Measurements from ENCODE around the gene AKTIP.

DNA sequence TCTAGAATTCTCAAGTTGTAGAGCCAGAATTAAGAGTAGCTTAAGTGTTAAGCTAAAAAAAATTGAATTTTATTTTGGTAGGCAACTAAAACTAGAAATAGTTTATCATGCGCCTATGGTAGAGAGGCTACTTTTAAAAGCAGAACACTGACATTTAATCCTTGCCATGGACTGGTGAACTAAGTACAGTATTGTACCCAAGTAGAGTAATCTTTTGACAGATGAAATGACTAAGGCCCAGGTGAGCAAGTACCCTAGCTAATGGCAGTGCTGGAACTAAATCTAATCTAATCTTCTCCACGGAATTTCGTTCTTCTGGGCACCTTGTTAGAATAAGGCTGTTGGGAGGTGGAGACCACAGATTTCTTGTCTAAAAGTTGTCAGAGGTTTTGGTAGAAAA lies 56.9 kb downstream of the AKTIP start:
- no peak for TF ChIP-seq POLR2A (IDR thresholded peaks at IDR 0.05)
- TF ChIP-seq, protein P1, sequence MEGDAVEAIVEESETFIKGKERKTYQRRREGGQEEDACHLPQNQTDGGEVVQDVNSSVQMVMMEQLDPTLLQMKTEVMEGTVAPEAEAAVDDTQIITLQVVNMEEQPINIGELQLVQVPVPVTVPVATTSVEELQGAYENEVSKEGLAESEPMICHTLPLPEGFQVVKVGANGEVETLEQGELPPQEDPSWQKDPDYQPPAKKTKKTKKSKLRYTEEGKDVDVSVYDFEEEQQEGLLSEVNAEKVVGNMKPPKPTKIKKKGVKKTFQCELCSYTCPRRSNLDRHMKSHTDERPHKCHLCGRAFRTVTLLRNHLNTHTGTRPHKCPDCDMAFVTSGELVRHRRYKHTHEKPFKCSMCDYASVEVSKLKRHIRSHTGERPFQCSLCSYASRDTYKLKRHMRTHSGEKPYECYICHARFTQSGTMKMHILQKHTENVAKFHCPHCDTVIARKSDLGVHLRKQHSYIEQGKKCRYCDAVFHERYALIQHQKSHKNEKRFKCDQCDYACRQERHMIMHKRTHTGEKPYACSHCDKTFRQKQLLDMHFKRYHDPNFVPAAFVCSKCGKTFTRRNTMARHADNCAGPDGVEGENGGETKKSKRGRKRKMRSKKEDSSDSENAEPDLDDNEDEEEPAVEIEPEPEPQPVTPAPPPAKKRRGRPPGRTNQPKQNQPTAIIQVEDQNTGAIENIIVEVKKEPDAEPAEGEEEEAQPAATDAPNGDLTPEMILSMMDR (IDR thresholded peaks at IDR 0.05), result no peak
